Left ventricle myocardium superior (tissue), 1 donor: ENCODE data around the gene CCR8. TPM values are rescaled to one million over a fixed set of nuclear protein-coding genes. Genes with fewer than 3 reads are reported as not detected.
A peak's percentile ranks its signal among the peaks of the same experiment; 100 is the strongest.
"Not testable (repeated sequence)": the region's sequence is repeated elsewhere in the genome, so short reads cannot be mapped to it uniquely, and the experiment has no call there.

Experiments
- ATAC-seq: fragments of 200-7000 bp; cut with Tn5 transposase; one replicate; pipeline ENCODE4 v1.9.1; 2020; ENCODE audit warnings: mild to moderate bottlenecking, moderate library complexity
- DNase-seq: peaks from one replicate; pipeline ENCODE4 v3.0.0-alpha.2; 2020
- intact Hi-C: fragments of 100-400 bp; cut with micrococcal nuclease; formaldehyde crosslinking; loops from one replicate; pipeline ENCODE4 v1.11.0; 2022
- total RNA-seq: library from RNA; stranded (reverse); fragmentation: NEBNext Ultra II Directional; extraction: Animal tissue kit (Norgen Biotek cat#: 25700); gene quantifications from one replicate; pipeline ENCODE4 v1.2.1, GENCODE V29; 2021
- donor health status: DM: no; HTN: yes; CAD: no; lungs with severe emphysema.

The CCR8 gene
- total RNA-seq, 1 donor from 2014 or later = not detected

DNA sequence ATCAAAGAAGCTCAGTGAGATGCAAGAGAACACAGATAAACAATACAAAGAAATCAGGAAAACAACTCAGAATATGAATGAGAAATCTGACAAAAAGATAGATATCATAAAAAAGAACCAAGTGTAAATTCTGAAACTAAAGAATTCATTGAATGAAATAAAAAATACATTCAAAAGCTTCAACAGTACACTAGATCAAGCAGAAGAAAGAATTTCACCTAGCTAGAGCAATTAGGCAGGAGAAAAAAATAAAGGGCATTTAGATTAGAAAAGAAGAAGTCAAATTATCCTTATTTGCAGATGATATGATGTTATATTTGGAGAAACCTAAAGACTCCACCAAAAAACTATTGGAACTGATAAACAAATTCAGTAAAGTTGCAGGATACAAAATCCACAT lies 30.2 kb upstream of the CCR8 start:
- ATAC-seq (no peak), DNase-seq (no peak)
- intact Hi-C loops = no loop called here

DNA sequence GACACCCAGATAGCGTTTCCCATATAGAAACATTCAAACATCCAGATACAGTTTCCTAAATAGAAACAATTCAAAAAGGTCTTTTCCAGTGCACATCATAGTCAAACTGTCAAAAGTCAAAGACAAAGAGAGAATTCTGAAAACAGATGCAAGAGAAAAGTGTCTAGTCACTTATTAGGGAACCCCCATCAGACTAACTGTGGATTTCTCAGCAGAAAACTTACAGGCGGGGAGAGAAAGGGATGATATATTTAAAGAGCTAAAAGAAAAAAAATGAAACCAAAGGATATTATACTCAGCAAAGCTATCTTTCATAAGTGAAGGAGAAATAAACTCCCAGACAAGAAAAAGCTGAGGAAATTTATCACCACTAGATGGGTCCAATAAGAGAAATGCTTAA lies 27.3 kb upstream of the CCR8 start:
- no peak for ATAC-seq
- intact Hi-C loops = no loop called here
- no peak for DNase-seq

DNA sequence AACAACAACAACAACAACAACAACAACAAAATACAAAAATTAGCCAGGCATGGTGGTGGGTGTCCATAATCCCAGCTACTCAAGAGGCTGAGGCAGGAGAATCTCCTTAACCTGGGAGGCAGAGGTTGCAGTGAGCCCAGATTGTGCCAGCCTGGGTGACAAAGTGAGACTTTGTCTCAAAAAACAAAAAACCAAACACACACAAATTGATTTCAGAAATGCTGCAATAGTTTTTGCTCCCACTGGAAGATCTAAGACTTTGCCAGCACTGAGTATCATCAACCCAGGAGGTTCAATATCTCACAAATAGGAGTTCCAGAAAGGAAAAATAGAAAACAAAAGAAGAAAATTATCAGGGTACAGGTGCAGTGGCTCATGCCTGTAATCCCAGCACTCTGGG lies 16.2 kb upstream of the CCR8 start:
- intact Hi-C loops = no loop called here
- DNase-seq (no peak), ATAC-seq (no peak)

DNA sequence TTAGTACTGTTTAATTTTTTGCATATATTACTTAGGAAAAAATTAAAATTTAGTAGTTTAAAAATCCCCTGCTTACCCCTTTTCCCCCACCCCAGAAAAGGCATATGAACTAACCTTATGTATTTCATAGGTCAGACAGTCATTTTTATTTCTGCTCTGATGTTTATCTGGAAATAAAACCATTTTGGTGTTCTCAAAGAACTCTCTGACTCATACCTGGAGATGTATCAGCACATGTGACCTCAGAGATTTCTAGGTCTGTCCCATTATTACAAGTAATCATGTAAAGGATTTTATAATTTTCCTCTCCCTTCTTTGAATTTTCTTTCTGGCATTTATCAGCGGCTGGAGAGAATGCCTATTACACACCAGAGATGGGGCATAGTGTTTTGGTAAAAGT lies 14.1 kb upstream of the CCR8 start:
- intact Hi-C loops = no loop called here
- ATAC-seq (no peak), DNase-seq (no peak)

DNA sequence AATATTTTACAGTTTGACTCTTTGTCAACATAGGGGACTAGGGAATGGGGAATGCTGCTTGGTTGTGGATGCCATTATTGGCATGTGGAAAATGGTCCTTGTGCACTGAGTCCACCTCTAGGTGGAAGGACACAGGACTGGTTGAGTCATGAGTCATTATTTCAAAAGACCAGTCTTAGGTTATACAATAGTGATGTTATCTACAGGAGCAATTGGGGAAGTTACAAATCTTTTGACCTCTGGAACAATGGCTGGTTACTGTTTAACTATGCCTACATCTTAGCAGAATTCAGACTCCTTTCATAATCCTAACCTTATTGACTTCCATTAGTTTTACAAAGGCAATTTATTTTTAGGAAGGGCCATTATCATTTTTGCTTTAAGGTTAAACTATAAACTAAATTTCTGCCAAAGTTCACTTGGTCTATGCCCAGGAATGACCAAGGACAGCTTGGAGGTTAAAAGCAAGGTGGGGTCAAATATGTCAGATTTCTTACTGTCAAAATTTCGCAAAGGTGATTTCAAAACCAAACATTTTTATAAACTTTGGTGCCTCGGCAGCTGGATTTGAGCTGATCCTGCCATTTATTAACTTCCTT lies 11.8 kb upstream of the CCR8 start:
- DNase-seq (no peak), ATAC-seq (no peak)
- intact Hi-C loops = no loop called here

DNA sequence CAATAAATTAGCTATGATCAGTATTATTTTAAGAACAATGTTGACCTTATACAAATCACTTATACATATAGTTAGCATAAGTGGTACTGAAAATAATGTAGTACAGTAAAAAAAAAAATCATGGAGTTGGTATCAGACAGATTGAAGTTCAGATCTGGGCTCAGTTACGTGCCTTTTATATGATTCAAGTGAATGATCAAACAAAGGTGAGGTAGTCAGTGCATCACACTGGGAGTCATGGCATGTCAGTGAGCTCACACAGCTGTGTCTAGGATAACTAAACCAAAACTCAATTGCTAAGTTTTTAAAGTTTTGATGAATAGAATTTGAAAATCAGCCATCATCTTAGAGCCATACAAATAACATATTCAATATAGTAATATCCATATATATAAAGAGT lies 11.2 kb upstream of the CCR8 start:
- ATAC-seq = no peak
- intact Hi-C loops = no loop called here

DNA sequence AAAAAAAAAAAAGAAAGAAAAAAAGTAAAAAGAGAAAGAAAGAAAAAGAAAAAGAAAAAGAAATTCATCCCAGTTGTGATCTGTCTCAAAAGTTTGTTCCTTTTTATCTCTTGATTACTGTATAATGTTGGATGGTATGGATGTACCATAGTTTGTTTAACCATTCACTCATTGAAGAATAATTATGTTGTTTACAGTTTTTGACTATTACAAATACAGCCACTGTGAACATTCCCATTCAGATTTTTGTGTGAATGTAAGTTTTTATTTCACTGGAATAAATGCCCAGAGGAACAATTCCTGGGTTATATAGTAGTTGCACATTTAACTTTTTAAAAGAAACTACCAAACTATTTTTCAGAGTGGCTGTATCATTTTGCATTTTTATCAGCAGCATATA lies 10.3 kb upstream of the CCR8 start:
- intact Hi-C loops = no loop called here
- no peak for DNase-seq
- ATAC-seq = no peak

More for the DNA sequence above, 11.2 kb upstream of the CCR8 start:
- DNase-seq = no peak

DNA sequence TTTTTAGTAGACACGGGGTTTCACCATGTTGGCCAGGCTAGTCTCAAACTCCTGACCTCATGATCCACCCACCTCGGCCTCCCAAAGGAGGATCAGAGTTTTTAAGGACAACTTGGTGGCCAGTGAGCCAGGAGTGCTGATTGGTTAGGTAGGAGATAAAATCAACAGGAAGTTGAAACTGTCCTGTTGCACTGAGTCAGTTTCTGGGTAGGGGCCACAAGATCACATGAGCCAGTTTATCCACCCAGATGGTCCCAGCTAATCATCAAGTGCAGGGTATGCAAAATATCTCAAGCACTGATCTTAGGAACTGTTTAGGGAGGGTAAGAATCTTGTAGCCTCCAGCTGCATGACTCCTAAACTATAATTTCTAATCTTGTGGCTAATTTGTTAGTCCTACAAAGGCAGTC lies 7.9 kb upstream of the CCR8 start:
- ATAC-seq, intact Hi-C loops, DNase-seq: not testable (repeated sequence)

DNA sequence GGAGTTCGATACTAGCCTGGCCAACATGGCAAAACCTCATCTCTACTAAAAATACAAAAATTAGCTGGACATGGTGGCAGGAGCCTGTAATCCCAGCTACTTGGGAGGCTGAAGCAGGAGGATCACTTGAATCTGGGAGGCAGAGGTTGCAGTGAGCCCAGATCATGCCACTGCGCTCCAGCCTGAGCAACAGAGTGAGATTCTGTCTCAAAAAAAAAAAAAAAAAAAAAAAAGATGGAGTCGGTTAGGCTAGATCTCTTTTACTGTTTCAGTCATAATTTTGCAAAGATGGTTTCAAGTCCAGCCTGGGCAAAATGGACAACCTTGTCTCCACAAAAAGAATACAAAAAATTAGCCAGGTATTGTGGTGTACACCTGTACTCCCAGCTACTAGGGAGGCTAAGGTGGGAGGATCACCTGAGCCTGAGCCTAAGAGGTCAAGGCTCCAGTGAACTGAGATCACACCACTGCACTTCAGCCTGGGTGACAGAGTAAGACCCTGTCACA lies 7.2 kb upstream of the CCR8 start:
- ATAC-seq, intact Hi-C loops, DNase-seq: not testable (repeated sequence)

DNA sequence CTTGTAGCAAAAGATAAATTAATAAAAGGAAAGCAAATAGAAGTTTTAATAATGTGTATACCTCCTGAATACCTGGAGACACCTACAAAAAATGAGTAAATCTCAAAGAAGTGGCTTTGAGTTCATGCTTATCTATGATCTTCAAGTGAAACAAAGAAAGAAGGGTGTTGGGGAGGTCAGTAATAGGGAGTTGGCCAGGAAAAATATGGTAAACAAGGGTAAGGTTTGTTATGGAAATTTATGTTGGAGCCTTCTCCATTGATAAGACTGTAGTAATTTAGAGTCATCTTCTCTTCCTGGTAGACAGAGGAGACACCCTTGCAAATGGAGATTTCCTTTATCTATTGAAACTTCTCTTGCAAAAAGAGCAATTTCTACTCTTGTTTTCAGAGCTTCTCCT lies 6.6 kb upstream of the CCR8 start:
- DNase-seq = no peak
- intact Hi-C loops = no loop called here
- no peak for ATAC-seq

DNA sequence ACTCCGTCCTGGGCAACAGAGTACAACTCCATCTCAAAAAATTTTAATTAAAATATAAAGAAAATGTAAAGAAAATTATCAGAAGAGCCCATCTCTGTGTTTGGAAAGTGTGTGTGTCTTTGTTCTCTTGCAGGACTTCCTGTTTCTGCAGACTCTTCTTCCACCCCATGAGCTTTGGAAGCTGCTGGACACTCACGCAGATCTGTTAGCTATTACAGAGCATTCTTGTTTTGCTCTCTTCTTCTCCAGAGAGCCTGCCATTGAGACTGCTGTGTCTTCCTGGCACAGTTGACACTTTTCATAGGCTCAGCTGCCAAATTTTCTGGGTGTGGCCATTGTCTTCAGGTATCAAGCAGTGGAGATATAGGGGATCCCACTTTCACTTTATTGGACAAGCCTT lies 6.0 kb upstream of the CCR8 start:
- intact Hi-C loops = no loop called here
- DNase-seq (no peak), ATAC-seq (no peak)

DNA sequence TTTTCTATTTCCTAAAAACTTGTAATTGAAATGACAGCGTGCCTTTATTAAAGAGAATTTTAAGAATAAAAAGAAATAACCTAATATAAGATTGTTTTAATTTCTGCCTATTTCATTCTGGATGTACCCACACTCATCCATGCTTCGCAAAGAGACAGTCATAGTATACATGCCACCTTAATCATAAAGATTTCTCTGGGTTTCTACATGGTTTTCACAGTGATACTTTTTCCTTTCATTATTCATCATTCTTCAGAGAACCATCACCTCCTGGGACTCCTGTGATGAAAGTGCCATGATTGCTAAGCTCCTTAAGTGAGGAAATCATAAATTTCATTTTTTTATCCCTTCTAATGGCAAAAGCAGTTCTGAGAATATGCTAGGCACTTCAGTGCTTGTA lies 4.3 kb upstream of the CCR8 start:
- DNase-seq (no peak), ATAC-seq (no peak)
- intact Hi-C loops = no loop called here

DNA sequence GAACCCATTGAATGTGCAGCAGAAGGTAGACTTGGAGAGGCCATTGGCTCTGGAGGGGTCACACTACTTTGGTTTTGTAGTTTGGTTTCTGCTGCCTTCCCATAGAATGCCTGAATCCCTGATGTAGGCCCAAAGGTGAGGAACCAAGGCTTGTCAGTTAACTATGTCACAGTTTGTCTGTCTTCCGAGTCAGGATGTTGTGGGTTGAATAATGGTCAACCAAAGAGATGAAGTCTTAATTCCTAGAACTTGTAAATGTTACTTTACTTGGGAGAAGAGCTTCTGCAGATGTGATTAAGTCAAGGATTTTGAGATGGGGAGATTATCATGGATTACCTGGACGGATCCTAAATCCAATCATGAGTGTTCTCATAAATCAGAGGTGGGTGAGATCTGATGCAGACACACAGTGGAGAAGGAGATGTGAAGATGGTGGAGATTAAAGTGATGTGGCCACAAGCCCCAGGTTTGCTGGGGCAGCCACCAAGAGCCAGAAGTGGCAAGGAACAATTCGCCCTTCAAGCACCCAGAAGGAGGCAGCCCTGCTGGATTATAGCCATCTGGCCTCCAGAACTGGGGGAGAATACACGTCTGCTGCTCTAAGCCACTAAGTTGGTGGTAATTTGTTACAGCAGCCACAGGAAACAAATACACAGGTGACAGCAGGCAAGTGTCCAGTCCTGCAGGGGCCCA lies 2.3 kb upstream of the CCR8 start:
- no peak for ATAC-seq
- intact Hi-C loops = no loop called here
- no peak for DNase-seq

DNA sequence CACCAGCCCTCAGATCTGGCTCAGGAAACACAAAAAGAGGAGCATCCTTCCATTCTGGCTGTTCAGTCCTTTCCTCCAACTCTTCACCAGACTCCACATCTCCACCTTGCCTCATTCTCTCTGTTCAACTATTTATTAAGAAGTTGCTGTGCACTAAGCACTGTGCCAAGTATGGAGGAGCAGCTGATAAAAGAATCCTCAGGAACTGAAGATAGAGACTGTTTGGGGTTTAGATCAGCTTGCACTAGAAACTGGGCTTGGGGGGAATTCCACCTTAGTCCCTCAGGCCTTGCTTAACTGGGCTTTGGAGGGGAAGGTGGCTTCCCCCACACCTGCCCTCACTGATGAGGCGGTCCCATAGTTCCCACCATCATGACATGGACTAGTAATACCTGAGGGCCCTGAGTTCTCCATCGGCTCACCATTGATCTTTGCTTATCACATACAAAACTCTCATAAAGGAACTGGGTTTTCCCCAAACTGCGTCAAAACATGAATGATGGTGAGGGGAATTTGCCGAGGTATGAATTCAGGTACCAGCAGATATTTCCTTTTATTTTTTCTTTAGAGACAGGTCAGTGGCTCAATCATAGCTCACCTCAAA lies 1.7 kb upstream of the CCR8 start:
- DNase-seq (no peak), ATAC-seq (no peak)
- intact Hi-C loops = no loop called here

DNA sequence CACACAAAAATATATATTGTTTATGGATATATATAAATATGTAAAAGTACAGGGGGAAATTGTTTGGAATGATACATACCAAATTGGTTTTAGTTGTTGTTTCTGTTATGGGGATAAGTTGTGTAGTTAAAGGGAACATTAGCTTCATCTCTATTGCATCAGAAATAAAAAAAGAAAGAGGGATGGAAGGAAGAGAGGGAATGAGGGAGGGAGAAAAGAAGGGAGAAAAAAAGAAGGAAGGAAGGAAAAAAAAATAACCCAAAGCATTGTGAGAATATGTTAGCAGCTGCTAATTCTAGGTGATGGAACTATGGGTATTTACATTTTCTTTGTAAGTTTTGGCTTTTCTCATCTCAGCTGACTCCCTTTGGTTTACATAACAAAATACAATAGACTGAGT lies 1.3 kb downstream of the CCR8 start:
- no peak for ATAC-seq
- intact Hi-C loops = no loop called here
- no peak for DNase-seq

DNA sequence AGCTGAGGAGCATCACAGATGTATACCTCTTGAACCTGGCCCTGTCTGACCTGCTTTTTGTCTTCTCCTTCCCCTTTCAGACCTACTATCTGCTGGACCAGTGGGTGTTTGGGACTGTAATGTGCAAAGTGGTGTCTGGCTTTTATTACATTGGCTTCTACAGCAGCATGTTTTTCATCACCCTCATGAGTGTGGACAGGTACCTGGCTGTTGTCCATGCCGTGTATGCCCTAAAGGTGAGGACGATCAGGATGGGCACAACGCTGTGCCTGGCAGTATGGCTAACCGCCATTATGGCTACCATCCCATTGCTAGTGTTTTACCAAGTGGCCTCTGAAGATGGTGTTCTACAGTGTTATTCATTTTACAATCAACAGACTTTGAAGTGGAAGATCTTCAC lies 3.0 kb downstream of the CCR8 start:
- intact Hi-C loops = no loop called here
- peak; percentile 98 for ATAC-seq
- peak; percentile 70 for DNase-seq

DNA sequence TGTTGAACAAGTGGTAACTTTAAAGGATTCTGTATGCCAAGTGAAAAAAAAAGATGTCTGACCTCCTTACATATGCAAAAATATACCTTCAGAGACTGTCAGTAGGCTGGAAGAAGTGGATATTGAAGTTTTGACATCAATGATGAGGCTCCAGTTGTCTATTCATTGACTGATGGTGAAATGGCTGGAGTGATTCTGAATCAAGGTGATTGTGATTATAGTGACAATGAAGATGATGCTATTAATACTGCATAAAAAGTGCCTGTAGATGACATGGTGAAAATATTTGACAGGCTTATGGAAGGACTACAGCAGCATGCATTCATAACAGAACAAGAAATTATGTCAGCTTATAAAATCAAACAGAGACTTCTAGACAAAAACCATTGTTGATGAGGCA lies 4.1 kb downstream of the CCR8 start:
- ATAC-seq = no peak
- no peak for DNase-seq
- intact Hi-C loops = no loop called here

DNA sequence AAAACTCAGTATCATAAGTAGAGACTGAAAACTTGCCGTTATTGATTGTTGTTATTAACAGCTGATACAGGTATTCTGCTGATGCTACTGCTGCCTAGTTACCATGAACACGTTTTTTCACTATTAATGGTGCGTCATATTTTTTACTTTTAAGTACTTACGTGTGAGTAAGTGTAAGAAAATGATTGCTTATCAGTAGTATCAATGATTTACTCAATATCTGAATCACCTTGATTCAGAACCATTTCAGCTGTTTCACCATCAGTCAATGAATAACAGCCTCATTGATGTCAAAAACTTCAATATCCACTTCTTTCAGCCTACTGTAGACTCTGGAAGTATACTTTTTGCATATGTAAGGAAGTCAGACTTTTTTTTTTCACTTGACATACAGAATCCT lies 4.7 kb downstream of the CCR8 start:
- intact Hi-C loops = no loop called here
- ATAC-seq (no peak), DNase-seq (no peak)

DNA sequence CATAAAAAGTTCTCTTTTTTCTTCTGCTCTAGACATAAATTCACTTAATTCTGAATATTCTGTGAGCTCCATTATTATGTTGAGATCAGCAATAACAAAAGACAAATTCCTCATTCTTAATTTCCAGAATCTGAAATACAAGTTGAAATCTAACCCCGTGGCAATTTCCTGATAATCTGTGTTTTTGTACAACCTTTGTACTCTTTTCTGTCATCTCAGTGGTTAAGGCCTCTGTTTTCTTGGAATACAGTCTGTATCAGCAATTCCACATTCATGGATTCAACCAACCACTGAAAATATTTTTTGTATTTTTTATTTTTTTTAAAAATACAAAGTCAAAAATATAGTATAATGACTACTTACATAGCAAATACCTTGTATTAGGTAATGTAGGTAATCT lies 8.7 kb downstream of the CCR8 start:
- DNase-seq (no peak), ATAC-seq (no peak)
- intact Hi-C loops = no loop called here

DNA sequence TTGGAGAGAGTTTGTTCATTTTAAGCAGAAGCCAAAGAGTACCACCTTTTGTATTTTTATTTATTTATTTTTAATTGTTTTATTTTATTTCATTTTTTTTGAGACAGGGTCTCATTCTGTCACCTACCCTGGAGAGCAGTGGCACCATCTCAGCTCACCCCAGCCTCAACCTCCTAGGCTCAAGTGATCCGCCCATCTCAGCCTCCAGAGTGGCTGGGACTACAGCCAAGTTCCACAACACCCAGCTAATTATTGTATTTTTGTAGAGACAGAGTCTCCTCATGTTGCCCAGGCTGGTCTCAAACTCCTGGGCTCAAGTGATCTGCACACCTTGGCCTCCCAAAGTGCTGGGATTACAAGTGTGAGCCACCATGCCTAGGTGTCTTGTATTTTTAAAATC lies 9.6 kb downstream of the CCR8 start:
- DNase-seq = no peak
- intact Hi-C loops = no loop called here
- ATAC-seq = no peak
